AG09319 (cell line): Measurements from ENCODE around the gene KCNJ6.

Experiments used
- DNase-seq: peaks from one replicate; pipeline ENCODE4 v3.0.0-alpha.2; 2010; ENCODE audit warnings: low read depth; ENCODE audit errors: extremely low read depth
- CTCF ChIP-seq: IDR thresholded peaks from 2 replicates; pipeline ENCODE4 v1.5.1; 2011; ENCODE audit warnings: low read depth, mild to moderate bottlenecking, inconsistent platforms, low read length, moderate library complexity

Gene KCNJ6

GRCh38 chr21:37904856-37905255 lies 11.4 kb downstream of the KCNJ6 start:
- DNase-seq = no peak
- no peak for TF ChIP-seq CTCF

GRCh38 chr21:37903396-37903795 lies 12.9 kb downstream of the KCNJ6 start:
- DNase-seq = no peak
- TF ChIP-seq CTCF = no peak

- no peak for DNase-seq
- TF ChIP-seq CTCF = no peak
These were observed 17.1 kb downstream of the KCNJ6 start for GRCh38 chr21:37899146-37899545.

GRCh38 chr21:37896788-37897187 lies 19.5 kb downstream of the KCNJ6 start:
- TF ChIP-seq CTCF = no peak
- no peak for DNase-seq

- TF ChIP-seq CTCF = no peak
- no peak for DNase-seq
These were observed 24.3 kb downstream of the KCNJ6 start for GRCh38 chr21:37891972-37892371.

GRCh38 chr21:37888659-37889058 lies 27.6 kb downstream of the KCNJ6 start:
- no peak for TF ChIP-seq CTCF

GRCh38 chr21:37886726-37887299 lies 29.4 kb downstream of the KCNJ6 start:
- no peak for DNase-seq
- no peak for TF ChIP-seq CTCF

More at GRCh38 chr21:37888659-37889058, 27.6 kb downstream of the KCNJ6 start:
- no peak for DNase-seq
